Coronary artery (tissue), 2 donors: Measurements from ENCODE around the gene PF4V1.

ENCODE experiments used
- DNase-seq: peaks from one replicate; pipeline ENCODE4 v3.0.0-alpha.2; 2017; ENCODE audit warnings: low spot score
- H3K27ac ChIP-seq, 2 donors: fragments of 200-600 bp; sonication (generic); one replicate each; pipeline ENCODE4 v1.5.1; 2016 to 2019
- H3K4me3 ChIP-seq: fragments of 200-600 bp; sonication (generic); 2 replicates; pipeline ENCODE4 v1.5.1; 2016; ENCODE audit warnings: mild to moderate bottlenecking, moderate library complexity
- CTCF ChIP-seq: fragments of 200-600 bp; sonication (generic); IDR thresholded peaks from one replicate; pipeline ENCODE4 v1.5.1; 2019; ENCODE audit warnings: antibody characterized with exemption

The PF4V1 gene

GRCh38 chr4:73852771-73853170 is 325 bp upstream of the PF4V1 start:
- TF ChIP-seq CTCF: no peak
- Histone ChIP-seq H3K4me3 (no peak overlapping the region), H3K27ac (no peak overlapping the region)
- no peak for DNase-seq

GRCh38 chr4:73853718-73854473 is 800 bp downstream of the PF4V1 start:
- DNase-seq: no peak
- Histone ChIP-seq H3K27ac (no peak overlapping the region), H3K4me3 (peak overlapping the region; percentile 61)
- TF ChIP-seq CTCF: no peak

- no peak overlapping the region for H3K4me3 ChIP-seq
- no peak overlapping the region for H3K27ac ChIP-seq
- DNase-seq: no peak
- TF ChIP-seq CTCF: no peak
These were observed 2.3 kb downstream of the PF4V1 start for GRCh38 chr4:73855406-73855805.

- H3K4me3 ChIP-seq: no peak overlapping the region
- no peak for TF ChIP-seq CTCF
- no peak overlapping the region for H3K27ac ChIP-seq
- no peak for DNase-seq
These were observed 3.4 kb downstream of the PF4V1 start for GRCh38 chr4:73856518-73856917.

GRCh38 chr4:73859614-73860088 is 6.6 kb downstream of the PF4V1 start:
- DNase-seq: no peak
- no peak overlapping the region for H3K27ac ChIP-seq
- no peak overlapping the region for H3K4me3 ChIP-seq
- TF ChIP-seq CTCF: no peak

GRCh38 chr4:73860181-73860580 is 7.1 kb downstream of the PF4V1 start:
- no peak for DNase-seq
- Histone ChIP-seq H3K4me3 (no peak overlapping the region), H3K27ac (no peak overlapping the region)
- no peak for TF ChIP-seq CTCF

- H3K27ac ChIP-seq: no peak overlapping the region
- no peak for DNase-seq
- H3K4me3 ChIP-seq: no peak overlapping the region
- no peak for TF ChIP-seq CTCF
These were observed 7.8 kb downstream of the PF4V1 start for GRCh38 chr4:73860917-73861316.
